ENCODE measurements around the gene TPST1. TPM values are rescaled to one million over a fixed set of nuclear protein-coding genes. Genes with fewer than 3 reads are reported as not detected.

Gene TPST1
- total RNA-seq, 1 experiment from 2014 or later = 14.9 TPM

- POLR2A ChIA-PET (ENCODE audit: unreplicated experiment) = interaction anchor here (0.7 kb wide), 1 partner anchor 581 kb away, joined by 4 read pairs; no protein-coding TSS in a partner anchor
- Histone ChIP-seq H3K27me3 (ENCODE audit: insufficient read depth, low read depth) (no peaks in the 10 kb centered on the region), H3K27ac (no peak overlapping the region), H3K4me1 (replicated peaks; ENCODE audit: insufficient read depth) (peaks cover 5% of the 10 kb centered on the region; the same call in 1 of the 2 replicates), H3K9me2 (ENCODE audit: insufficient read depth) (no peaks in the 10 kb centered on the region), H3K9me3 (ENCODE audit: insufficient read depth, low read depth) (no peaks in the 10 kb centered on the region), H3K79me2 (ENCODE audit: low read depth) (no peaks in the 10 kb centered on the region), H3K36me3 (ENCODE audit: low read depth) (no peaks in the 10 kb centered on the region), H3K4me2 (no peak overlapping the region), H4K20me1 (ENCODE audit: insufficient read depth) (no peaks in the 10 kb centered on the region), H3K4me3 (no peak overlapping the region), H3F3A (ENCODE audit: insufficient read depth, low read depth) (no peaks in the 10 kb centered on the region), H2AFZ (no peak overlapping the region)
- BruUV-seq (replicated peaks) = no TSS peak
- no peak for DNase-seq
- CTCF ChIA-PET = no interaction called here
- TF ChIP-seq EZH2 (IDR thresholded peaks at IDR 0.05; ENCODE audit: low read depth) (no peak), CTCF (conservative IDR thresholded peaks at IDR 0.05) (no peak)
- intact Hi-C loops (cut with micrococcal nuclease; ENCODE audit: unreplicated experiment) = loop anchor here (5.0 kb wide), 1 partner anchor 205 kb away; no protein-coding TSS in a partner anchor
Observed at GRCh38 chr7:66207540-66207939, 2.4 kb downstream of the TPST1 start.

DNA sequence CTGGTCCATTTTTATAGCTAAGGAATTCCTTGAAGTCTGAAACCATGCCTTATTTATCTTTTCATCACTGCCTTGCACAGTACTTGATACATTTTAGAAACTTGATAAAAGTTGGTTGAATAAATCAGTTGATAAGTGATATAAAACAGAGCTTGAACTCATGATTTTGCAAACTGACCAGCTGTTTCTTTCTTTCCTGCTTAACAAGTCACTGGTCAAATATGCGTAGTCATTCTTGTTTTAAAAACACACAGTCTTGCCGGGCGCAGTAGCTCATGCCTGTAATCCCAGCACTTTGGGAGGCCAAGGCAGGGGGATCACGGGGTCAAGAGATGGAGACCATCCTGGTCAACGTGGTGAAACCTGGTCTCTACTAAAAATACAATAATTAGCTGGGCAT is 6.3 kb downstream of the TPST1 start:
- Histone ChIP-seq H2AFZ (no peak overlapping the region), H3K27me3 (ENCODE audit: insufficient read depth, low read depth) (no peaks in the 10 kb centered on the region), H3F3A (ENCODE audit: insufficient read depth, low read depth) (no peaks in the 10 kb centered on the region), H3K27ac (no peak overlapping the region), H3K4me2 (no peak overlapping the region), H3K79me2 (ENCODE audit: low read depth) (no peaks in the 10 kb centered on the region), H3K9me2 (ENCODE audit: insufficient read depth) (no peaks in the 10 kb centered on the region), H3K9me3 (ENCODE audit: insufficient read depth, low read depth) (no peaks in the 10 kb centered on the region), H4K20me1 (ENCODE audit: insufficient read depth) (no peaks in the 10 kb centered on the region), H3K36me3 (ENCODE audit: low read depth) (no peaks in the 10 kb centered on the region), H3K4me3 (no peak overlapping the region), H3K4me1 (replicated peaks; ENCODE audit: insufficient read depth) (no peaks in the 10 kb centered on the region)
- no peak for DNase-seq
- intact Hi-C loops (cut with micrococcal nuclease; ENCODE audit: unreplicated experiment) = no loop called here
- BruUV-seq (replicated peaks) = no TSS peak
- POLR2A ChIA-PET (ENCODE audit: unreplicated experiment) = no interaction called here
- TF ChIP-seq CTCF (conservative IDR thresholded peaks at IDR 0.05) (no peak), EZH2 (IDR thresholded peaks at IDR 0.05; ENCODE audit: low read depth) (no peak)
- CTCF ChIA-PET = no interaction called here

- no peak overlapping the region for H3K4me3 ChIP-seq
- H3K27ac ChIP-seq = no peak overlapping the region
- no peak overlapping the region for H3K4me2 ChIP-seq
- H4K20me1 ChIP-seq (ENCODE audit: insufficient read depth) = no peaks in the 10 kb centered on the region
- DNase-seq = no peak
- no peaks in the 10 kb centered on the region for H3K9me3 ChIP-seq (ENCODE audit: insufficient read depth, low read depth)
- no peaks in the 10 kb centered on the region for H3K36me3 ChIP-seq (ENCODE audit: low read depth)
- no peaks in the 10 kb centered on the region for H3F3A ChIP-seq (ENCODE audit: insufficient read depth, low read depth)
- H2AFZ ChIP-seq = no peak overlapping the region
- H3K79me2 ChIP-seq (ENCODE audit: low read depth) = no peaks in the 10 kb centered on the region
- TF ChIP-seq CTCF (conservative IDR thresholded peaks at IDR 0.05) (no peak), EZH2 (IDR thresholded peaks at IDR 0.05; ENCODE audit: low read depth) (no peak)
- intact Hi-C loops (cut with micrococcal nuclease; ENCODE audit: unreplicated experiment) = no loop called here
- CTCF ChIA-PET = interaction anchor here (0.7 kb wide), 1 partner anchor 39 kb away, joined by 6 read pairs; no protein-coding TSS in a partner anchor
- no TSS peak for BruUV-seq (replicated peaks)
- no peaks in the 10 kb centered on the region for H3K27me3 ChIP-seq (ENCODE audit: insufficient read depth, low read depth)
- no peaks in the 10 kb centered on the region for H3K9me2 ChIP-seq (ENCODE audit: insufficient read depth)
- H3K4me1 ChIP-seq (replicated peaks; ENCODE audit: insufficient read depth) = no peaks in the 10 kb centered on the region
- POLR2A ChIA-PET (ENCODE audit: unreplicated experiment) = no interaction called here
Observed at GRCh38 chr7:66213637-66214036, 8.5 kb downstream of the TPST1 start.

Measured in PC-9 (cell line).